ENCODE results near the gene LAPTM4A. TPM values are rescaled to one million over a fixed set of nuclear protein-coding genes. Genes with fewer than 3 reads are reported as not detected.
A peak's percentile ranks its signal among the peaks of the same experiment; 100 is the strongest.

The LAPTM4A gene
- total and polyA plus RNA-seq, 2 of the 4 experiments (the other 2 are of a cell fraction), result 97.7 to 401 TPM

GRCh38 chr2:20013126-20013849 is 38.1 kb downstream of the LAPTM4A start:
- no peaks in the 10 kb centered on the region for H4K20me1 ChIP-seq (ENCODE audit: insufficient read depth, low read length)
- peak overlapping the region; percentile 74 to 91; a peak in 3 of 4 replicates for H4K8ac ChIP-seq (ENCODE audit: low read depth in 2 of 2, low read length in 2 of 2)
- dilution Hi-C loops (cut with HindIII; ENCODE audit: low sequenced_read_pairs, unreplicated experiment) (no loop called here), in situ Hi-C loops (cut with MboI; ENCODE audit: low sequenced_read_pairs) (no loop called here), intact Hi-C loops (cut with micrococcal nuclease) (no loop called here)
- no TSS peak for BruUV-seq (replicated peaks)
- H4K91ac ChIP-seq (ENCODE audit: insufficient read depth, low read depth, low read length), result peak overlapping the region; percentile 86
- peaks cover 3% of the 10 kb centered on the region for H3K4me1 ChIP-seq (ENCODE audit: control insufficient read depth, insufficient read depth, low read length)
- CTCF ChIA-PET, result interaction anchor here (0.6 kb wide), 1 partner anchor 95 kb away, joined by 4 read pairs; no protein-coding TSS in a partner anchor
- H3K23ac ChIP-seq (ENCODE audit: low read depth, low read length), result 0 out of 2 replicates have a peak overlapping the region, but pooled peaks have one; percentile 1
- H3K79me1 ChIP-seq (ENCODE audit: low read depth in 1 of 2, low read length in 2 of 2), result no peaks in the 10 kb centered on the region
- peak overlapping the region; percentile 42 for H3K4me2 ChIP-seq (ENCODE audit: low read depth, low read length)
- H3K27me3 ChIP-seq (ENCODE audit: control insufficient read depth, insufficient read depth, low read length), result peaks cover 14% of the 10 kb centered on the region
- H2AK5ac ChIP-seq (ENCODE audit: low read depth, low read length), result peak overlapping the region; percentile 37
- peak overlapping the region; percentile 66 for H4K5ac ChIP-seq (ENCODE audit: low read depth, low read length)
- H3K4me3 ChIP-seq (ENCODE audit: insufficient read depth, low read depth, low read length), result peak overlapping the region; percentile 50
- H3K4ac ChIP-seq (ENCODE audit: low read depth, low read length), result peak overlapping the region; percentile 79
- POLR2A ChIA-PET (ENCODE audit: unreplicated experiment), result no interaction called here
- peak overlapping the region; percentile 14; the same call in 1 of the 3 replicates for H2BK15ac ChIP-seq (ENCODE audit: low read depth, low read length)
- H3K36me3 ChIP-seq (ENCODE audit: control insufficient read depth, insufficient read depth, low read length), result no peaks in the 10 kb centered on the region
- H3K56ac ChIP-seq (ENCODE audit: extremely low read depth, insufficient read depth, low read length), result no peak overlapping the region
- H3K9me3 ChIP-seq (ENCODE audit: control insufficient read depth, insufficient read depth, low read length), result no peaks in the 10 kb centered on the region
- H3K9me1 ChIP-seq (ENCODE audit: insufficient read depth, low read length), result no peaks in the 10 kb centered on the region
- H3K9ac ChIP-seq (ENCODE audit: low read depth, low read length), result peak overlapping the region; percentile 64
- no peak; the same call in 1 of the 2 replicates for ATAC-seq (ENCODE audit: low read depth)
- H2BK20ac ChIP-seq (ENCODE audit: low read depth, low read length), result peak overlapping the region; percentile 27; the same call in 1 of the 2 replicates
- no peak overlapping the region for H2BK5ac ChIP-seq (ENCODE audit: low read depth, low read length, poor library complexity, severe bottlenecking)
- H3K27ac ChIP-seq (ENCODE audit: insufficient read depth, low read length), result no peak overlapping the region; the same call in 1 of the 2 replicates
- peak overlapping the region; percentile 86; the same call in 1 of the 2 replicates for H3K14ac ChIP-seq (replicated peaks; ENCODE audit: low read depth, low read length)
- DNase-seq, result no peak
- peak overlapping the region; percentile 92 for H2AFZ ChIP-seq (replicated peaks; ENCODE audit: low read length, poor library complexity)
- H2BK120ac ChIP-seq (ENCODE audit: low read depth, low read length), result peak overlapping the region; percentile 65
- H3K18ac ChIP-seq (ENCODE audit: low read depth, low read length), result no peak overlapping the region; the same call in 1 of the 2 replicates
- peak overlapping the region; percentile 77 for H2AK9ac ChIP-seq (replicated peaks; ENCODE audit: low read depth, low read length, poor library complexity)
- TF ChIP-seq CTCF (conservative IDR thresholded peaks at IDR 0.05; ENCODE audit: low read depth, low read length), result no peak
- TF ChIP-seq SMC3 (IDR thresholded peaks at IDR 0.05; ENCODE audit: low read depth, low read length), result no peak
- no peak for TF ChIP-seq RFX5 (IDR thresholded peaks at IDR 0.05; ENCODE audit: low read depth, low read length)
- TF ChIP-seq CHD1 (IDR thresholded peaks at IDR 0.05; ENCODE audit: low read depth, low read length), result no peak
- TF ChIP-seq NFE2L2 (IDR thresholded peaks at IDR 0.05; ENCODE audit: low read depth, low read length), result no peak
- no peak for TF ChIP-seq CEBPB (IDR thresholded peaks at IDR 0.05; ENCODE audit: low read depth, low read length)
- TF ChIP-seq RAD21 (IDR thresholded peaks at IDR 0.05; ENCODE audit: low read length), result no peak
- TF ChIP-seq MAFK (IDR thresholded peaks at IDR 0.05; ENCODE audit: low read depth, low read length), result no peak
- 64% methylated on average over 3 of the region's 15 CpGs; no CpG with 5 or more reads in 1 of the 2 experiments for WGBS, 2 experiments (ENCODE audit: extremely low coverage in 2 of 2, insufficient read length in 1 of 2)
